ENCODE measurements around the gene GAA.
"Not testable (repeated sequence)": the region's sequence is repeated elsewhere in the genome, so short reads cannot be mapped to it uniquely, and the experiment has no call there.

The GAA gene

GRCh38 chr17:80141463-80142165 lies 40.2 kb downstream of the GAA start:
- no peak overlapping the region for H3K4me3 ChIP-seq (ENCODE audit: low read depth, low read length)

DNA sequence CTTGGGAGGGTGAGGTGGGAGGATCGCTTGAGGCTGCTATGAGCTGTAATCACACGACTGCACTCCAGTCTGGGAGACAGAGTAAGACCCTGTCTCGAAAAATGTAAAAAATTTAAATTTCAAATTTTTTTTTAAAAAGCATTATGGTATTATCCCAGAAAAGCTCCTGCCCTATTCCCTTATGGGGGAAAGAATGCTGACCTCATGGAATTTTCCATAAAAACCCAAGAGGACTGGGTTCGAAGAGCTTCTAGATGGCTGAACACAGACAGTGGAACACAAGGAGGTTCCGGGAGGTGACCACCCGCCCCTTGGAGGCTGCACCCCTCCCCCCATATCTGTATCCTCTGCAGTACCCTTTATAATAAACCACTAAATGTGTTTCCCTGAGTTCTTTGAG lies 41.5 kb downstream of the GAA start:
- no peak overlapping the region for H3K4me3 ChIP-seq (ENCODE audit: low read depth, low read length)

- peak overlapping the region; percentile 95 for H3K4me3 ChIP-seq (ENCODE audit: low read depth, low read length)
Measured at GRCh38 chr17:80145076-80146075, 44.0 kb downstream of the GAA start.

DNA sequence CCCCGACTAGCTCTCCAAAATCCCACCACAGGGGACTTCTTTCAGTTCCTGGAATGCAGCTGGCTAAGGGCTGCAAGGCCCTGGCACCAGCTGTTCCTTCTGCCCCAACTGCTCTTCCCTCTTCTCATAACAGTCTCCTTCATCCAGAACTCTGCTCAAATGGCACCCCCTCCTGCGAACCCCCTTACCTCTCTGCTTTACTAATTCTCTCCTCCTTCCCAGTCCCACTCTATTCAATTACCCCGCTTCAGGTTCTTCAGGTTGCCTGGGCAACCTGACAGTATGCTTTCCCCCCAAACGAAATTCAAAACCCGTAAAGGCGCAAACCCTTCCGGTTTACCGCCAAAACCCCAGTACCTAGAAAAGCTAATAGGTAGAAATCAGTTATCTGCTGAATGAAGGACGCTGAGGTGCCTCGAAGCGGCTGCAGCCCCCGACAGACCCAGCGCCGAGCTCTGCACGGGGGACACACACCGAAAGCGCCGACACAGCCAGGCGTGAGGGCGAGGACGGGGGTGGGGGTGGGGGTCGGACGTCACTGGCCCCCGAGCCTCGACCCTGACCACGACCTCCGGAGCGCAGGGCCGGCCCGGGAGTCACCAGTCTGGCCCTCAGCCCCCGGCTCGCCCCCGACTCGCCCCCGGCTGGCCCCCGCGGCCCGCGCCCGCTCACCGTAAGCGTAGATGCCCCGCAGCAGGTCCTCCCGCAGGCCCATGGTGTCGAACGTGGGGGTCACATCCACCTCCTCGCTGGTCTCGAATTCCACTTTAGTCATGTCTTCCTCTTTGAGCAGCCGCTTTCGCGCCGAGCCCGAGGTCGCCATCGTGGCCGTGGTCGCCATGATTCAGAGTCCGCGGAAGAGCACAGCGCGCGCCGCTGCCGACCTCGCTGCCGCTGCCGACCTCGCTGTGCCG lies 45.0 kb downstream of the GAA start:
- peak overlapping the region; percentile 95 for H3K4me3 ChIP-seq (ENCODE audit: low read depth, low read length)

DNA sequence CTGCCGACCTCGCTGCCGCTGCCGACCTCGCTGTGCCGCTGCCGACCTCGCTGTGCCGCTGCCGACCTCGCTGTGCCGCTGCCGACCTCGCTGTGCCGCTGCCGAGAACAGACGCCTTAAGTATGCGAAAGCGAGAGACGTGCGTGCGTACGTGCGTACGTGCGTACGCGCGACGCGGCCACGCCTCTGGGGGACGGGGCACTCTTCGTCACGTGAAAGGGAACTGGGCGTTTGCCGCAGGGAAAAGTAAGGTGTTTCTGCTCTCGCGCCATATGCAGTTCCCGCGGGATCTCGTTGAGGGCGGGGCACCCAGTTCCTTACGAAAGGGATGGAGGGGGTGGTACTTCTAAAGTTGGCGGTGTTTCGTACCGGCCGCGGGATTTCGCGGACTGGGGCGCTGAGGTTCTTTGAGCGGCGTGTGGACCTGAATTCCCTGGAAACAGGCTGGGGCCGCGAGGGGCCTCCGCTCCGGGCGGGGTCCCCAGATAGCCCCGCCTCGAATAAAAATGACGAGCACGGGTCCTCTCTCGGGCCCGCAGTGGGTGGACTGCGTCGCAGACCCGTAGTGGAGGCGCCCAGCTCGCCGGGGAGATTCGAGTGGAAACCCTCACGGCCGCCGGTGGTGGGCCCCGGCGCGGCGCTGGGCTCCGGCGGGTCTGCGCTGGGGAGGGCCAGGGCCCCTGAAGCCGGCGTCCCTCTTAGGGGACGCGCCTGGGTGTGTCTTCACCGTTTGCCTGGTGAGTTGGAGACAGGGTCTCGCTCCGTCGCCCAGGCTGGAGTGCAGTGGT lies 45.8 kb downstream of the GAA start, which contains the start of gene EIF4A3:
Gene EIF4A3, minus strand, starts transcription at position 94 of the 788 bp plus-strand sequence. CDS start 167 bp downstream, outside the sequence.
- H3K4me3 ChIP-seq (ENCODE audit: low read depth, low read length), result peak within 1 kb of the TSS; percentile 95

DNA sequence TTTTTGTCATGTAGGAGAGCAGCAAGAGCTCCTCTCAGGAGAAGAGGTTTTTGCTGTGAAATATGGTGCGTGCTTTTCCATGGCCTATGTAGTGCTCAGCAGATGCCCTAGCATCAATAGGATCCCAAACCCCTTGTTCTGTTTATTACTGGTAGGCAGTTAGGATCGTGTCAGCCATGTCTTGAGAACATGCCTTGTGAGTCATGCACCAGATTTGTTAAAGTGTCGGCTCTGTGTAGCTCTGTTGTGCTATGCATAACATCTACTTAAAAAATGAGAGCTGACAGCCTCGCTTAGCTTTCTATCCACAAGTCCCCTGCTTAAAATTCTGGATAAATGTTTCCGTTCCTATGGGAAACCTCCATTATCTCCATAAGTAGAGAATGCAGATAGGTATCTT lies 50.0 kb downstream of the GAA start:
- H3K4me3 ChIP-seq (ENCODE audit: low read depth, low read length), result no peak overlapping the region

DNA sequence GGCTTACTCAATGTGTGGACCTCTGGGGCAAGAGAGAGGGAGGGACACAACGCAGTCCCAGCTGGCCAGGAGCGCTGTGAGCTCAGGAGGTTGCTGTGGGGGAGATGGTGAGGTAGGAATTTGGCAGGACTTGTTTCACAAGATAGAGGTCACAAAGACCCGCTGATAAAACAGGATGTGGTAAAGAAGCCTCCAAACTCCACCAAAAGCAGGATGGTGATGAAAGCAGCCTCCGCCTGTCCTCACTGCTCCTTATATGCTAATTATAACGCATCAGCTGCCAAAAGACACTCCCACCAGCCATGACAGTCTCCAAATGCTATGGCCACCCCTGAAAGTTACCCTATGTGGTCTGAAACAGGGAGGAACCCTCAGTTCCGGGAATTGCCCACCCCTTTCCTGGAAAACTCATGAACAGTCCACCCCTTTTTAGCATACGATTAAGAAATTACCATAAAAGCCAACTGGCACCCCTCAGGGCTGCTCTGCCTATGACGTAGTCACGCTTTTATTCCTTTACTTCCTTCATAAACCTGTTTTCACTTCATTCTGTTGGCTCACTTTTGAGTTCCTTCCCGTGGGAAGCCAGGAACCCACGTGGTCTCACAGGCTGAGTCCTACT lies 50.8 kb downstream of the GAA start:
- H3K4me3 ChIP-seq (ENCODE audit: low read depth, low read length), result no peak overlapping the region

- no peak overlapping the region for H3K4me3 ChIP-seq (ENCODE audit: low read depth, low read length)
Measured at GRCh38 chr17:80153004-80153403, 51.6 kb downstream of the GAA start.

DNA sequence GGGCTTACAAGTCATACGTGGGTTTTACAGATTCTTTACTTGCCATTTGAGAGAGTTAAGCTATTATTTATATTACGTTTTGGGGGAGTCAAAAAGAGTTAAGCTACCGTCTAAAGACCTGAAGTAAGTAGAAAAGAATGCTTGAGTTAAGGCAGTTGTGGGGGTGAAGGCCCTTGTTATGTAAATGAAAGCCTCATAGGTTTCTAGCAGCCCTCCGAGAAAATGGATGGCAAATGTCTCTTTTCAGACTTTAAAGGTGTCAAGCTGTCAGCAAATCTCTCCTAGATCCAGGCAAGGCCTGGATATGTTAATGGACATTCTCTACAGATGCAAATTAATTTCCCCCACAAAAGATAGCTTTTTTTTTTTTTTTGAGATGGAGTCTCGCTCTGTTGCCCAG lies 52.8 kb downstream of the GAA start:
- H3K4me3 ChIP-seq (ENCODE audit: low read depth, low read length), result no peak overlapping the region

GRCh38 chr17:80155600-80155999 lies 54.2 kb downstream of the GAA start:
- H3K4me3 ChIP-seq (ENCODE audit: low read depth, low read length), result not testable (repeated sequence)

DNA sequence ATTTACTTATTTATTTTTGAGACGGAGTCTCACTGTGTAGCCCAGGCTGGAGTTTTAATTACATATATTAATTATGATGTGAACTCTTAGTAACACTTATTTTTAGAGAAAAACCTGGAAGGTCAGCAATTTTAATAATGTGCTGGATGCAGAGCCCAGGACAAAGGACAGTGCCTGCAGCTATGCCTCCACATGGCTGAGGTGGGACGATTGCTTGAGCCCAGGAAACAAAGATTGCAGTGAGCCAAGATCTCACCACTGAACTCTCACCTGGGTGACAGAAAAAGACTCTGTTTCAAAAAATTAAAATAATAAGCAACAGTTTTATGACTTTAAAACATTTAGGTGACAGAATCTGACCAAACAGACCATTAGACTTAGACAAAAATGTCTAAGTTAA lies 57.5 kb downstream of the GAA start:
- H3K4me3 ChIP-seq (ENCODE audit: low read depth, low read length), result no peak overlapping the region

GRCh38 chr17:80160536-80160935 lies 59.2 kb downstream of the GAA start:
- no peak overlapping the region for H3K4me3 ChIP-seq (ENCODE audit: low read depth, low read length)

DNA sequence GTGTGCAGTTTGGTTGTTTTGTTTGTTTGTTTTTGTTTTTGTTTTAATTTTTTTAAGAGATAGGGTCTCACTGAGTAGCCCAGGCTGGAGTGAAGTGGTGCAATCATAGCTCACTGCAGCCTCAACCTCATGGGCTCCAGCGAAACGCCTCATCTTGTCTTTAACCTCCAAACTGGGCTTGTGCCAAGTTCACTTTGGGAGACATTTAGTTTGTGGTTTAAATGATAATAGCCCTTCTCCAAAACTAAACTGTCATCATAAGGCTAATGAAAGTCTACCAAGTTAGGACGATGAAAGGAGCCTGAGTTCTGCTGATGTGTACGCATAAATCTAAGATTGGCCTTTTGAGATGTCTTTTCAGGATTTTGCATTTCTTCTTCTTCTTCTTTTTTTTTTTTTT lies 62.0 kb downstream of the GAA start:
- H3K4me3 ChIP-seq (ENCODE audit: low read depth, low read length), result no peak overlapping the region

- no peak overlapping the region for H3K4me3 ChIP-seq (ENCODE audit: low read depth, low read length)
Measured at GRCh38 chr17:80164185-80164584, 62.8 kb downstream of the GAA start.

DNA sequence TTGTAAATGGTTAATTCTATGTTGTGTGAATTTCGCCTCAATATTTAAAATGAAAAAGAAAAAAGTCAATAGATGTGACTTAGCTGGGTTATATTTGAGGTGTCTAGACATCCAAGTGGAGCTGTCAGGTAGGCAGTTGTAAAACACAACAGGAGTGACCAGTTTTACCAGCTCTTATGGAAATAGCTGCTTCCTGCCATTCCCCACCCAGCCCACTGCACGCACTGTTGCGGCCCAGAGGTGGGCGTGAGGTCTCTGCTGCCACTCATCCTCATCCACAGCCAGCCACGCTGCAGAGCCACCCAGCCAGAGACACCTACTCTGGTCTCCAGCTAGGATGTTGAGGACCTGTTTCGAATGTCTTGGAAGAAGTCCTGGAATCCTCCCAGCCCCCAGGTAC lies 65.1 kb downstream of the GAA start:
- no peak overlapping the region for H3K4me3 ChIP-seq (ENCODE audit: low read depth, low read length)

DNA sequence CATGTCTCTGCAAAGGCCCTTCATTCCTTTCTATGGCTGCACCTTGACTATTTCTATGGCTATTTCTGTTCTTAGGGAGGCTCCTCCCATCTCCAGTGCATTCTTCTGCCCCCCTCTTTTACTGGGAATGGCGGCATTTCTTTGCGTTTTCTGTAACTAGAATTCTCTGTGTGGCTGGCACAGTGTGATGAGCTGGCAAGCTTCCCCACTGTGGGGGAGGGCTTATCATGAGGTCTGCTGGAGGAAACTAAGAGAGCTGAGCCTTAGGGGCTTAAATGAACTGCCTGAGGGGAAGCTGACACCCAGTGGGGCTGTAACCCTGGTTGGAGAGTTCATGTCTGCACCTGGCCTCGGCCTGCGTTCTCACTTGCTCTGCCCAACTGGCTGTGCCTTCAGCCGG lies 67.0 kb downstream of the GAA start:
- no peak overlapping the region for H3K4me3 ChIP-seq (ENCODE audit: low read depth, low read length)

DNA sequence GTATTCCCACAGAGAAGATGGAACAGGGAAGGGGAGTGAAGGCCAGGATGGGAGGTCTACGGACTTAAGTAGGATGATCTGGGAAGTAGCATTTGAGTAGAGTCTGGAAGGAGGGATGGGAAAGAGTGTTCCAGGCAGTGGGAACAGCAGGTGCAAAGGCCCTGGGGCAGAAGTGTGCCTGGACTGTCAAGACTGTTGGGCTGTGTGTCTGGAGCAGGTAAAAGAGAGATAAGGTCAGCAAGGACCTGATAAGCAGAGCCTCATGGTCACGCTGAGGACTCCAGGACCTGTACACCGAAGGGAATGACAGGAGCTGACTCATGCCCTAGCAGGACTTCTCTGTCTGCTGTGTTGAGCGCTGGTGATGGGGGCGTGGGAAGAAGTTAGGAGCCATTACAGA lies 67.7 kb downstream of the GAA start:
- no peak overlapping the region for H3K4me3 ChIP-seq (ENCODE audit: low read depth, low read length)
